Stomach smooth muscle (tissue), 2 donors: Measurements from ENCODE around the gene NIPAL4.

ENCODE experiments used
- H3K27ac ChIP-seq: one replicate; pipeline ENCODE4 v1.7.0; 2013; ENCODE audit warnings: mild to moderate bottlenecking, low read length, inconsistent platforms
- H3K27me3 ChIP-seq, 2 donors: one replicate each; pipeline ENCODE4 v1.7.0; 2013; ENCODE audit warnings: low read length in 2 of 2; ENCODE audit not compliant: insufficient read depth in 2 of 2, control insufficient read depth in 1 of 2
- H3K36me3 ChIP-seq, 2 donors: one replicate each; pipeline ENCODE4 v1.7.0; 2013; ENCODE audit warnings: low read length in 2 of 2; ENCODE audit not compliant: control insufficient read depth in 2 of 2, insufficient read depth in 2 of 2
- H3K4me1 ChIP-seq: one replicate; pipeline ENCODE4 v1.7.0; 2013; ENCODE audit warnings: low read length; ENCODE audit not compliant: control insufficient read depth, insufficient read depth
- H3K4me3 ChIP-seq, 2 donors: one replicate each; pipeline ENCODE4 v1.7.0; 2013; ENCODE audit warnings: low read length in 2 of 2
- H3K9ac ChIP-seq, 2 donors: one replicate each; pipeline ENCODE4 v1.7.0; 2013; ENCODE audit warnings: low read length in 2 of 2, mild to moderate bottlenecking in 1 of 2
- H3K9me3 ChIP-seq, 2 donors: one replicate each; pipeline ENCODE4 v1.7.0; 2013; ENCODE audit warnings: low read length in 2 of 2; ENCODE audit not compliant: control insufficient read depth in 2 of 2
- donor health status: healthy.
- donor health status: Pancreatic carcinoma.

The NIPAL4 gene

DNA sequence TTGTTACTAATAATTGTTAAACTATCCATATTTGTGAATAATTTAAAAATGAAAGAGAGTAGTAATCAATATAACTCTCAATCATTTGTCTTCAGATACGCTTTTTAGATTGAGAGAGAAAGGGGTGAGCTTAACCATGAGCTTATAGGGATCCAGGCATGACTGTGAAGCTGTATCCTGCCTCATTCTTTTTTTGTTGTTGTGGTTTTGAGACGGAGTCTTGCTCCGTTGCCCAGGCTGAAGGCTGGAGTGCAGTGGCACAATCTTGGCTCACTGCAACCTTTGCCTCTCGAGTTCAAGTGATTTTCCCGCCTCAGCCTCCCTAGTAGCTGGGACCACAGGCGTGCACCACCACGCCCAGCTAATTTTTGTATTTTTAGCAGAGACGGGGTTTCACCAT lies 44.0 kb downstream of the NIPAL4 start:
- no peak overlapping the region for H3K27ac ChIP-seq
- no peaks in the 10 kb centered on the region for H3K27me3 ChIP-seq
- no peak overlapping the region for H3K4me3 ChIP-seq
- H3K36me3 ChIP-seq: peaks cover 52 to 66% of the 10 kb centered on the region in 2 donors
- H3K9ac ChIP-seq: no peak overlapping the region
- H3K4me1 ChIP-seq: peaks cover 6% of the 10 kb centered on the region
- H3K9me3 ChIP-seq: no peaks in the 10 kb centered on the region

DNA sequence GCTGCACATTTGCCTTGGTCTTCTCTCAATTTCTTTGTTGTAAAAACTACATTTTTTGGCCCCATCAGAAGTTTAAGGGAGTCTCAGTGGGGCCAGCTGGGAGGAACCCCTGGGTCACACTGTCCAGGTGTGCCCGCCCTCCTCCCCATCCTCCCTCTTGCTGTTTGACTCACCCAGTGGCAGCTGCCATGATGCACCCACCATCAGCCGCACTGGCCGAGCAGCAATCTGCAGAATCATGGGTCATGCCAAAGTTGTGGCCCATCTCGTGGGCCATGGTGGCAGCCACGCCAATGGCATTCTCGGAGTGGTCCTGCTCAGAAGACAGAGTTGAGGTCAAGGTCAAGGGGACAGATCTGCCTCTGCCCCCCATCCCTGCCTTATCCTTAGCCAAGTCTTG lies 45.5 kb downstream of the NIPAL4 start:
- Histone ChIP-seq H3K9me3 (no peaks in the 10 kb centered on the region), H3K27ac (no peak overlapping the region), H3K36me3 (peaks cover 53 to 67% of the 10 kb centered on the region in 2 donors), H3K4me3 (no peak overlapping the region), H3K27me3 (no peaks in the 10 kb centered on the region), H3K4me1 (peaks cover 6% of the 10 kb centered on the region), H3K9ac (no peak overlapping the region)

- no peaks in the 10 kb centered on the region for H3K9me3 ChIP-seq
- no peak overlapping the region for H3K4me3 ChIP-seq
- H3K9ac ChIP-seq: no peak overlapping the region
- no peak overlapping the region for H3K27ac ChIP-seq
- peaks cover 49 to 61% of the 10 kb centered on the region in 2 donors for H3K36me3 ChIP-seq
- H3K4me1 ChIP-seq: peaks cover 11% of the 10 kb centered on the region
- H3K27me3 ChIP-seq: no peaks in the 10 kb centered on the region
Measured at GRCh38 chr5:157506066-157506590, 46.1 kb downstream of the NIPAL4 start.

- H3K9ac ChIP-seq: no peak overlapping the region
- peaks cover 20% of the 10 kb centered on the region for H3K4me1 ChIP-seq
- no peaks in the 10 kb centered on the region for H3K27me3 ChIP-seq
- peaks cover 40 to 51% of the 10 kb centered on the region in 2 donors for H3K36me3 ChIP-seq
- H3K4me3 ChIP-seq: no peak overlapping the region
- H3K27ac ChIP-seq: no peak overlapping the region
- no peaks in the 10 kb centered on the region for H3K9me3 ChIP-seq
Measured at GRCh38 chr5:157506981-157507780, 47.2 kb downstream of the NIPAL4 start.

- Histone ChIP-seq H3K9ac (no peak overlapping the region), H3K36me3 (peaks cover 41 to 52% of the 10 kb centered on the region in 2 donors), H3K4me3 (no peak overlapping the region), H3K27ac (peak overlapping the region; percentile 8), H3K9me3 (no peaks in the 10 kb centered on the region), H3K27me3 (no peaks in the 10 kb centered on the region), H3K4me1 (peaks cover 17% of the 10 kb centered on the region)
Measured at GRCh38 chr5:157509093-157509492, 49.1 kb downstream of the NIPAL4 start.

- peaks cover 17% of the 10 kb centered on the region for H3K4me1 ChIP-seq
- H3K27ac ChIP-seq: no peak overlapping the region
Measured at GRCh38 chr5:157509587-157509986, 49.6 kb downstream of the NIPAL4 start.

DNA sequence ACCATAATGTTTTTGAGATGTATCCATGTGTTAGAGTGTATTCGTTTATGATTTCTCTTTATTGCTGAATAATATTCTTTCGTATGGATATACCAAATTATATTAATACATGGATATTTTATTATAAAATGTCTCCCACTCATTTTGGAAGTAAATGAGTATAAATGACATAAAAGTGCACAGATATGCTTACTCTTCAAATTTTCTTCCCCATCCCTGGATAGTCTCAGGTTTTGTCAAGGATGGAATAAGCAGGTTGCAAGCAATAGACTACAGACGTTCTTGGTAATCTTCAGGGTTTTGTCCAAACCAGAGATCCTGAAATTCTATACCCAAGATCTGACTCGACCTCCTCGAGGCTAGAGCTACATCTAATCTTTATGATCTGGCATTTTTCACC lies 50.7 kb downstream of the NIPAL4 start:
- Histone ChIP-seq H3K36me3 (peaks cover 36 to 54% of the 10 kb centered on the region in 2 donors), H3K9ac (no peak overlapping the region)

More at GRCh38 chr5:157509587-157509986, 49.6 kb downstream of the NIPAL4 start:
- Histone ChIP-seq H3K36me3 (peaks cover 40 to 52% of the 10 kb centered on the region in 2 donors), H3K9ac (no peak overlapping the region), H3K9me3 (no peaks in the 10 kb centered on the region), H3K4me3 (no peak overlapping the region), H3K27me3 (no peaks in the 10 kb centered on the region)

GRCh38 chr5:157511651-157512644 lies 51.9 kb downstream of the NIPAL4 start:
- Histone ChIP-seq H3K4me1 (peaks cover 32% of the 10 kb centered on the region), H3K9me3 (no peaks in the 10 kb centered on the region), H3K36me3 (peaks cover 28 to 46% of the 10 kb centered on the region in 2 donors), H3K4me3 (peak overlapping the region in 1 of 2 donors; percentile 35), H3K27me3 (no peaks in the 10 kb centered on the region), H3K9ac (peak overlapping the region in 1 of 2 donors; percentile 29), H3K27ac (peak overlapping the region; percentile 83)

More for the DNA sequence above, 50.7 kb downstream of the NIPAL4 start:
- H3K4me3 ChIP-seq: no peak overlapping the region
- H3K9me3 ChIP-seq: no peaks in the 10 kb centered on the region
- peaks cover 20% of the 10 kb centered on the region for H3K4me1 ChIP-seq
- H3K27ac ChIP-seq: peak overlapping the region; percentile 83
- no peaks in the 10 kb centered on the region for H3K27me3 ChIP-seq

- H3K4me3 ChIP-seq: no peak overlapping the region
- peak overlapping the region; percentile 83 for H3K27ac ChIP-seq
- peaks cover 40% of the 10 kb centered on the region for H3K4me1 ChIP-seq
- no peaks in the 10 kb centered on the region for H3K9me3 ChIP-seq
- no peaks in the 10 kb centered on the region for H3K27me3 ChIP-seq
- H3K9ac ChIP-seq: no peak overlapping the region
- H3K36me3 ChIP-seq: peaks cover 26 to 40% of the 10 kb centered on the region in 2 donors
Measured at GRCh38 chr5:157513182-157513581, 53.2 kb downstream of the NIPAL4 start.

- no peak overlapping the region for H3K9ac ChIP-seq
- no peak overlapping the region for H3K4me3 ChIP-seq
- no peaks in the 10 kb centered on the region for H3K9me3 ChIP-seq
- peaks cover 21 to 35% of the 10 kb centered on the region in 2 donors for H3K36me3 ChIP-seq
- H3K27me3 ChIP-seq: no peaks in the 10 kb centered on the region
- no peak overlapping the region for H3K27ac ChIP-seq
- peaks cover 40% of the 10 kb centered on the region for H3K4me1 ChIP-seq
Measured at GRCh38 chr5:157514974-157515373, 55.0 kb downstream of the NIPAL4 start.
